H1 (cell line): ENCODE data around the gene ADTRP. TPM values are rescaled to one million over a fixed set of nuclear protein-coding genes. Genes with fewer than 3 reads are reported as not detected.

Source experiments
- CTCF ChIA-PET: fragments of 300-600 bp; sonication (Branson Sonifier 250); formaldehyde crosslinking; loops from one replicate; lab custom pipeline; 2021; ENCODE audit not compliant: partially characterized antibody; lab: Charles Lee
- POLR2A ChIA-PET: fragments of 300-600 bp; sonication (Branson Sonifier 250); formaldehyde crosslinking; loops from one replicate; lab custom pipeline; 2021; ENCODE audit warnings: inconsistent platforms; ENCODE audit not compliant: partially characterized antibody; lab: Charles Lee
- DNase-seq, 2 experiments: peaks; one replicate each; pipeline versions ENCODE4 v3.0.0 to v3.0.0-alpha.2; 2010 to 2022; ENCODE audit warnings: low spot score in 2 of 2, low read depth in 1 of 2, mixed read lengths in 1 of 2
- FAIRE-seq: peaks from 2 replicates; lab custom pipeline; 2011; peaks lifted over from hg19 to GRCh38; lab: Jason Lieb, UNC
- H2AFZ ChIP-seq: 2 replicates; pipeline ENCODE4 v1.8.1; 2012; ENCODE audit warnings: low read length, inconsistent platforms
- H2AK5ac ChIP-seq: 2 replicates; pipeline ENCODE4 v1.6.1; 2013; ENCODE audit warnings: low read depth, low read length
- H2BK120ac ChIP-seq: replicated peaks from 2 replicates; pipeline ENCODE3; 2013; ENCODE audit warnings: low read depth, low read length, inconsistent platforms
- H2BK12ac ChIP-seq: 2 replicates; pipeline ENCODE4 v1.6.1; 2013; ENCODE audit warnings: low read depth, low read length
- H2BK15ac ChIP-seq: 2 replicates; pipeline ENCODE4 v1.6.1; 2013; ENCODE audit warnings: low read length
- H2BK20ac ChIP-seq: 2 replicates; pipeline ENCODE4 v1.6.1; 2013; ENCODE audit warnings: low read length
- H2BK5ac ChIP-seq: 2 replicates; pipeline ENCODE4 v1.6.1; 2013; ENCODE audit warnings: low read depth, low read length
- H3K14ac ChIP-seq: 2 replicates; pipeline ENCODE4 v1.6.1; 2013; ENCODE audit warnings: inconsistent platforms; ENCODE audit not compliant: insufficient read length
- H3K18ac ChIP-seq: 2 replicates; pipeline ENCODE4 v1.6.1; 2013; ENCODE audit warnings: low read length; ENCODE audit errors: extremely low read depth
- H3K23ac ChIP-seq: 2 replicates; pipeline ENCODE4 v1.6.1; 2013; ENCODE audit warnings: inconsistent platforms; ENCODE audit not compliant: insufficient read length
- H3K23me2 ChIP-seq: 2 replicates; pipeline ENCODE4 v1.6.1; 2013; ENCODE audit warnings: low read depth, low read length
- H3K27ac ChIP-seq: 2 replicates; pipeline ENCODE4 v1.6.1; 2011; ENCODE audit warnings: low read depth, low read length, inconsistent platforms
- H3K27me3 ChIP-seq, 4 experiments: replicated peaks in 1 of 4; 1 replicate in 1 of 4; 2 replicates in 3 of 4; pipeline versions ENCODE4 v1.6.1 to v1.8.1; 2011 to 2013; ENCODE audit warnings: low read length in 3 of 4, mild to moderate bottlenecking in 3 of 4, inconsistent platforms in 2 of 4, mixed read lengths in 2 of 4, moderate library complexity in 1 of 4; ENCODE audit not compliant: control insufficient read depth in 3 of 4, insufficient read depth in 3 of 4; ENCODE audit errors: extremely low read depth in 1 of 4
- H3K36me3 ChIP-seq, 4 experiments: 2 replicates each; pipeline versions ENCODE4 v1.6.1 to v1.8.1; 2011 to 2013; ENCODE audit warnings: mild to moderate bottlenecking in 4 of 4, low read length in 3 of 4, moderate library complexity in 2 of 4, control low read depth in 1 of 4, inconsistent platforms in 1 of 4; ENCODE audit not compliant: insufficient read depth in 4 of 4, control insufficient read depth in 2 of 4
- H3K4ac ChIP-seq: replicated peaks from 2 replicates; pipeline ENCODE3; 2013; ENCODE audit warnings: low read length, low read depth, mixed read lengths, inconsistent platforms; ENCODE audit not compliant: insufficient read length
- H3K4me1 ChIP-seq, 4 experiments: replicated peaks in 1 of 4; 1 replicate in 1 of 4; 2 replicates in 3 of 4; pipeline versions ENCODE4 v1.6.1 to v1.8.1; 2011 to 2013; ENCODE audit warnings: low read length in 3 of 4, inconsistent platforms in 2 of 4, mixed read lengths in 1 of 4; ENCODE audit not compliant: insufficient read depth in 4 of 4, control insufficient read depth in 3 of 4
- H3K4me2 ChIP-seq, 2 experiments: 2 replicates each; pipeline versions ENCODE4 v1.6.1 to v1.8.1; 2011 to 2013; ENCODE audit warnings: low read depth in 2 of 2, low read length in 2 of 2, control low read depth in 1 of 2, inconsistent platforms in 1 of 2, mild to moderate bottlenecking in 1 of 2; ENCODE audit not compliant: insufficient read depth in 1 of 2
- H3K4me3 ChIP-seq, 4 experiments: fragments of 200-600, 300-600 bp in 1 of 4; sonication (generic), shearing (Covaris generic), sonication (Bioruptor Twin) in 1 of 4; 2 replicates each; pipeline versions ENCODE4 v1.5.1 to v1.8.1; 2011 to 2016; ENCODE audit warnings: low read length in 4 of 4, low read depth in 3 of 4, control low read depth in 2 of 4, inconsistent platforms in 2 of 4, mild to moderate bottlenecking in 2 of 4, mixed read lengths in 1 of 4, moderate library complexity in 1 of 4; ENCODE audit not compliant: insufficient read depth in 2 of 4; ENCODE audit errors: extremely low read depth in 1 of 4
- H3K56ac ChIP-seq: replicated peaks from 2 replicates; pipeline ENCODE3; 2013; ENCODE audit warnings: low read depth, mild to moderate bottlenecking, mixed read lengths, low read length, inconsistent platforms; ENCODE audit not compliant: insufficient read length
- H3K79me1 ChIP-seq: 2 replicates; pipeline ENCODE4 v1.6.1; 2013; ENCODE audit warnings: low read depth, low read length, control low read depth
- H3K79me2 ChIP-seq, 2 experiments: 2 replicates each; pipeline versions ENCODE4 v1.6.1 to v1.8.1; 2012 to 2013; ENCODE audit warnings: low read length in 2 of 2, mild to moderate bottlenecking in 2 of 2, inconsistent platforms in 1 of 2; ENCODE audit not compliant: insufficient read depth in 2 of 2, control insufficient read depth in 1 of 2
- H3K9ac ChIP-seq, 4 experiments: replicated peaks in 1 of 4; 1 replicate in 1 of 4; 2 replicates in 3 of 4; pipeline versions ENCODE4 v1.6.1 to v1.8.1; 2011 to 2013; ENCODE audit warnings: low read depth in 3 of 4, low read length in 3 of 4, control low read depth in 2 of 4, mild to moderate bottlenecking in 2 of 4, moderate library complexity in 2 of 4, inconsistent platforms in 1 of 4; ENCODE audit errors: extremely low read depth in 1 of 4
- H3K9me3 ChIP-seq, 2 experiments: 2 replicates each; pipeline versions ENCODE4 v1.6.1 to v1.8.1; 2012 to 2013; ENCODE audit warnings: mild to moderate bottlenecking in 2 of 2, moderate library complexity in 2 of 2, control low read depth in 1 of 2, inconsistent platforms in 1 of 2, low read depth in 1 of 2, low read length in 1 of 2, mixed read lengths in 1 of 2; ENCODE audit not compliant: insufficient read depth in 2 of 2
- H4K20me1 ChIP-seq, 2 experiments: replicated peaks in 1 of 2; 2 replicates each; pipeline versions ENCODE3 to v1.8.1; 2011 to 2013; ENCODE audit warnings: inconsistent platforms in 2 of 2, low read length in 2 of 2, mild to moderate bottlenecking in 1 of 2; ENCODE audit not compliant: insufficient read depth in 2 of 2, control insufficient read depth in 1 of 2
- H4K5ac ChIP-seq: 2 replicates; pipeline ENCODE4 v1.6.1; 2013; ENCODE audit warnings: low read length, low read depth, mixed read lengths, inconsistent platforms; ENCODE audit not compliant: insufficient read length
- H4K8ac ChIP-seq: 2 replicates; pipeline ENCODE4 v1.8.0; 2013; ENCODE audit warnings: mild to moderate bottlenecking, moderate library complexity, low read length, inconsistent platforms; ENCODE audit not compliant: insufficient read depth; ENCODE audit errors: extremely low read depth
- H4K91ac ChIP-seq: replicated peaks from 2 replicates; pipeline ENCODE3; 2013; ENCODE audit warnings: low read length, mixed read lengths, inconsistent platforms; ENCODE audit not compliant: insufficient read length
- BACH1 ChIP-seq: IDR thresholded peaks from 2 replicates; pipeline ENCODE4 v1.6.1; 2012; ENCODE audit warnings: low read length, improper control_type of control experiment
- BCL11A ChIP-seq, 2 experiments: IDR thresholded peaks; one replicate each; pipeline ENCODE4 v1.6.1; 2011; ENCODE audit warnings: low read depth in 2 of 2, low read length in 2 of 2, mild to moderate bottlenecking in 2 of 2
- CBX5 ChIP-seq: fragments of 300-800, 300-1000 bp; sonication (generic); IDR thresholded peaks from 2 replicates; pipeline ENCODE4 v1.7.1; 2016; ENCODE audit warnings: antibody characterized with exemption, low read length, low read depth
- EZH2 ChIP-seq: fragments of 200-600 bp; sonication (generic); IDR thresholded peaks from 2 replicates; pipeline ENCODE4 v1.7.1; 2012; ENCODE audit warnings: low read depth, mild to moderate bottlenecking, moderate library complexity, low read length, inconsistent platforms; ENCODE audit not compliant: severe bottlenecking
- FOSL1 ChIP-seq: IDR thresholded peaks from 2 replicates; pipeline ENCODE4 v1.6.1; 2011; ENCODE audit warnings: mild to moderate bottlenecking, low read depth, low read length, moderate library complexity; ENCODE audit not compliant: insufficient read depth
- GTF2F1 ChIP-seq: IDR thresholded peaks from 2 replicates; pipeline ENCODE4 v1.6.1; 2012; ENCODE audit warnings: low read depth, low read length, improper control_type of control experiment, borderline replicate concordance
- HDAC6 ChIP-seq: IDR thresholded peaks from one replicate; pipeline ENCODE4 v1.7.1; 2012; ENCODE audit warnings: low read depth, mild to moderate bottlenecking, inconsistent platforms, low read length, moderate library complexity
- MAFK ChIP-seq: IDR thresholded peaks from 2 replicates; pipeline ENCODE4 v1.6.1; 2012; ENCODE audit warnings: low read depth, mild to moderate bottlenecking, improper control_type of control experiment, low read length
- SP4 ChIP-seq: IDR thresholded peaks from 2 replicates; pipeline ENCODE4 v1.6.1; 2012; ENCODE audit warnings: low read length, inconsistent platforms
- TAF7 ChIP-seq: optimal IDR thresholded peaks from 2 replicates; pipeline ENCODE3; 2011; ENCODE audit warnings: low read depth, mild to moderate bottlenecking, inconsistent platforms, low read length, moderate library complexity, borderline replicate concordance
- TEAD4 ChIP-seq: IDR thresholded peaks from 2 replicates; pipeline ENCODE4 v1.6.1; 2012; ENCODE audit warnings: low read depth, low read length, inconsistent platforms, mixed read lengths
- WGBS, 2 experiments: shearing (Covaris generic) in 1 of 2; methylation state at CpG; one replicate each; pipeline versions ENCODE4 v1.1.6 to v1.1.7; 2013 to 2015; ENCODE audit warnings: low lambda C conversion rate in 2 of 2, mixed read lengths in 2 of 2, inconsistent platforms in 1 of 2, low coverage in 1 of 2, missing lambda C conversion rate in 1 of 2; ENCODE audit not compliant: insufficient replicate concordance in 2 of 2, insufficient coverage in 1 of 2, insufficient read length in 1 of 2; ENCODE audit errors: extremely low coverage in 1 of 2, missing lambda C conversion rate in 1 of 2; 5-methylcytosine and 5-hydroxymethylcytosine counted together
- polyA plus RNA-seq, 7 experiments: library from polyadenylated mRNA; depleted of rRNA in 3 of 7; stranded (reverse) in 5 of 7; unstranded in 2 of 7; fragments of >200 nt in 5 of 7; fragments of 200-250 nt in 2 of 7; gene quantifications; 1 replicate in 5 of 7; 2 replicates in 1 of 7; 4 replicates in 1 of 7; pipeline versions ENCODE4 v1.2.1 to v1.2.3, GENCODE V29; 2011 to 2013; ENCODE audit warnings: missing spikeins in 2 of 7, mixed read lengths in 2 of 7
- total RNA-seq: library from RNA; stranded (reverse); fragmentation: NEBNext Ultra II Directional; extraction: Animal tissue kit (Norgen Biotek cat#: 25700); gene quantifications from 2 replicates; pipeline ENCODE4 v1.2.1, GENCODE V29; 2021

ADTRP gene
- total and polyA plus RNA-seq, 2 of the 8 experiments (the other 6 are each of a cell fraction or from before 2014, with no cell fraction given), result 0.08 to 0.45 TPM

- no peak overlapping the region for H3K27ac ChIP-seq
- H4K5ac ChIP-seq, result no peak overlapping the region
- H2BK20ac ChIP-seq, result peak overlapping the region; percentile 41; the same call in 1 of the 2 replicates
- no peak overlapping the region for H2BK15ac ChIP-seq
- WGBS, 2 experiments, result 88% methylated on average over 8 of the region's 8 CpGs; no CpG with 5 or more reads in 1 of the 2 experiments
- H3K23ac ChIP-seq, result no peak overlapping the region
- peak overlapping the region; percentile 65 for H3K18ac ChIP-seq
- no peaks in the 10 kb centered on the region for H3K9me3 ChIP-seq
- DNase-seq, result no peak
- peak overlapping the region in 1 of 2 experiments; percentile 39; a peak in 1 of 4 replicates for H3K4me2 ChIP-seq
- no peak overlapping the region for H2AK5ac ChIP-seq
- POLR2A ChIA-PET, result interaction anchor here (0.5 kb wide), 1 partner anchor 219 kb away, joined by 4 read pairs; no protein-coding TSS in a partner anchor
- peaks cover 0 to 15% (median 9%) of the 10 kb centered on the region in 4 experiments; a peak in 4 of 7 replicates for H3K4me1 ChIP-seq
- CTCF ChIA-PET, result interaction anchor here (1.0 kb wide), 1 partner anchor 92 kb away, joined by 3 read pairs; no protein-coding TSS in a partner anchor
- H3K4ac ChIP-seq, result no peak overlapping the region
- H3K14ac ChIP-seq, result no peak overlapping the region
- no peak for TF ChIP-seq TEAD4
- TF ChIP-seq HDAC6, result no peak
- TF ChIP-seq FOSL1, result no peak
- TF ChIP-seq BACH1, result peak; percentile 68; the same call in 1 of the 2 replicates
- peak; percentile 3; the same call in 1 of the 2 replicates for TF ChIP-seq MAFK
- no peak for TF ChIP-seq TAF7
- TF ChIP-seq BCL11A (IDR thresholded peaks at IDR 0.05; ENCODE audit: low read depth in 2 of 2, low read length in 2 of 2), result no peak
- no peak for TF ChIP-seq SP4
- TF ChIP-seq EZH2, result no peak
- no peak for TF ChIP-seq GTF2F1
- no peak for TF ChIP-seq CBX5
- H4K8ac ChIP-seq, result no peak overlapping the region
- no peak overlapping the region for H3K4me3 ChIP-seq
- H3K23me2 ChIP-seq, result no peaks in the 10 kb centered on the region; the same call in 1 of the 2 replicates
- H3K36me3 ChIP-seq, result no peaks in the 10 kb centered on the region
- H4K91ac ChIP-seq, result no peak overlapping the region
- H3K79me1 ChIP-seq, result no peaks in the 10 kb centered on the region
- peak overlapping the region; percentile 66; the same call in 1 of the 2 replicates for H2BK5ac ChIP-seq
- no peak overlapping the region for H2BK12ac ChIP-seq
- H2AFZ ChIP-seq, result no peak overlapping the region
- no peak for FAIRE-seq
- no peaks in the 10 kb centered on the region for H3K27me3 ChIP-seq
- H4K20me1 ChIP-seq, result no peaks in the 10 kb centered on the region
- H3K79me2 ChIP-seq, result no peaks in the 10 kb centered on the region
- H3K9ac ChIP-seq, result no peak overlapping the region
- no peak overlapping the region for H3K56ac ChIP-seq
- H2BK120ac ChIP-seq, result no peak overlapping the region
Measured at GRCh38 chr6:11791354-11792107, 12.9 kb upstream of the ADTRP start.
